OCI-LY7 (cell line): Measurements from ENCODE around the gene BRSK1.

Source experiments
- EZH2phosphoT487 ChIP-seq: fragments of 200-600 bp; sonication (generic); IDR thresholded peaks from 2 replicates; pipeline ENCODE4 v1.6.1; 2018; ENCODE audit warnings: low read depth, borderline replicate concordance, mild to moderate bottlenecking, mixed run types, antibody characterized with exemption, low read length, moderate library complexity, mixed read lengths
- TF ChIP-seq, protein P1 (sequence below): fragments of 200-600 bp; sonication (generic); conservative IDR thresholded peaks from 2 replicates; pipeline ENCODE4 v1.5.1; 2014; ENCODE audit warnings: mild to moderate bottlenecking, antibody characterized with exemption, low read length, moderate library complexity, mixed read lengths

DNA sequence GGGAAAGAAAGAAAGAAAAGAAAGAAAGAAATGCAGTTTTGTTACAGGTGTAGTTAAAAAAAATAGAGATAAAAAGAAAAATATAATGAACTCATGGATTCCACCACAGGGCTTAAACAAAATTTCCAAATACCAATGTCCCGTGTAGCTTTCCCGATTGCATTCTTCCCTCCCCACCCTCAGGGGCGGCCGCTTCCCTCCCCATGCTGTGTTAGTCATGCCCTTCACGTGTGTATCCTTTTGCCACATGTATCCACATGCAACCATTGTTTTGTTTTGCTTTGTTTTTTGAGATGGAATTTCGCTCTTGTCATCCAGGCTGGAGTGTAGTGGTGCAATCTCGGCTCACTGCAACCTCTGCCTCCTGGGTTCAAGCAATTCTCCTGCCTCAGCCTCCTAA lies 52.3 kb downstream of the BRSK1 start:
- TF ChIP-seq, protein P1, sequence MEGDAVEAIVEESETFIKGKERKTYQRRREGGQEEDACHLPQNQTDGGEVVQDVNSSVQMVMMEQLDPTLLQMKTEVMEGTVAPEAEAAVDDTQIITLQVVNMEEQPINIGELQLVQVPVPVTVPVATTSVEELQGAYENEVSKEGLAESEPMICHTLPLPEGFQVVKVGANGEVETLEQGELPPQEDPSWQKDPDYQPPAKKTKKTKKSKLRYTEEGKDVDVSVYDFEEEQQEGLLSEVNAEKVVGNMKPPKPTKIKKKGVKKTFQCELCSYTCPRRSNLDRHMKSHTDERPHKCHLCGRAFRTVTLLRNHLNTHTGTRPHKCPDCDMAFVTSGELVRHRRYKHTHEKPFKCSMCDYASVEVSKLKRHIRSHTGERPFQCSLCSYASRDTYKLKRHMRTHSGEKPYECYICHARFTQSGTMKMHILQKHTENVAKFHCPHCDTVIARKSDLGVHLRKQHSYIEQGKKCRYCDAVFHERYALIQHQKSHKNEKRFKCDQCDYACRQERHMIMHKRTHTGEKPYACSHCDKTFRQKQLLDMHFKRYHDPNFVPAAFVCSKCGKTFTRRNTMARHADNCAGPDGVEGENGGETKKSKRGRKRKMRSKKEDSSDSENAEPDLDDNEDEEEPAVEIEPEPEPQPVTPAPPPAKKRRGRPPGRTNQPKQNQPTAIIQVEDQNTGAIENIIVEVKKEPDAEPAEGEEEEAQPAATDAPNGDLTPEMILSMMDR = no peak
- no peak for TF ChIP-seq EZH2phosphoT487
